ENCODE data around the gene OGFR.
"Not testable (repeated sequence)": the region's sequence is repeated elsewhere in the genome, so short reads cannot be mapped to it uniquely, and the experiment has no call there.

DNA sequence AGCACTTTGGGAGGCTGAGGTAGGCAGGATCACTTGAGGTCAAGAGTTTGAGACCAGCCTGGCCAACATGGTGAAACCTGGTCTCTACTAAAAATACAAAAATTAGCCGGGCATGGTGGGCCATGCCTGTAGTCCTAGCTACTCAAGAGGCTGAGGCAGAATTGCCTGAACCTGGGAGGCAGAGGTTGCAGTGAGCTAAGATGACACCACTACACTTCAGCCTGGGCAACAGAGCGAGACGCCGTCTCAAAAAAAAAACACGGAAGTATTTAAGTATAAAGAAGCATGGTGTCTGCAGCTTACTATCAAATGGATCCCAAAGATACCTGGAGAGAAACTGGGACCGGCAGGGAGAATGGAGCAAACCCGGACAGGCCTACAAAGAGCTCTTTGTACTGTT, 44.3 kb downstream of the OGFR start:
- TF ChIP-seq, protein P1, sequence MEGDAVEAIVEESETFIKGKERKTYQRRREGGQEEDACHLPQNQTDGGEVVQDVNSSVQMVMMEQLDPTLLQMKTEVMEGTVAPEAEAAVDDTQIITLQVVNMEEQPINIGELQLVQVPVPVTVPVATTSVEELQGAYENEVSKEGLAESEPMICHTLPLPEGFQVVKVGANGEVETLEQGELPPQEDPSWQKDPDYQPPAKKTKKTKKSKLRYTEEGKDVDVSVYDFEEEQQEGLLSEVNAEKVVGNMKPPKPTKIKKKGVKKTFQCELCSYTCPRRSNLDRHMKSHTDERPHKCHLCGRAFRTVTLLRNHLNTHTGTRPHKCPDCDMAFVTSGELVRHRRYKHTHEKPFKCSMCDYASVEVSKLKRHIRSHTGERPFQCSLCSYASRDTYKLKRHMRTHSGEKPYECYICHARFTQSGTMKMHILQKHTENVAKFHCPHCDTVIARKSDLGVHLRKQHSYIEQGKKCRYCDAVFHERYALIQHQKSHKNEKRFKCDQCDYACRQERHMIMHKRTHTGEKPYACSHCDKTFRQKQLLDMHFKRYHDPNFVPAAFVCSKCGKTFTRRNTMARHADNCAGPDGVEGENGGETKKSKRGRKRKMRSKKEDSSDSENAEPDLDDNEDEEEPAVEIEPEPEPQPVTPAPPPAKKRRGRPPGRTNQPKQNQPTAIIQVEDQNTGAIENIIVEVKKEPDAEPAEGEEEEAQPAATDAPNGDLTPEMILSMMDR (IDR thresholded peaks at IDR 0.05) = not testable (repeated sequence)
- TF ChIP-seq POLR2A (IDR thresholded peaks at IDR 0.05) = not testable (repeated sequence)

Measured in prostate gland (tissue), 2 donors.